KMS-11 (cell line): ENCODE data around the gene ALX3.

Source experiments
- H2AFZ ChIP-seq: fragments of 200-600 bp; sonication (generic); 2 replicates; pipeline ENCODE4 v1.6.1; 2016; ENCODE audit warnings: antibody characterized with exemption, mixed run types, low read depth
- H3K27ac ChIP-seq: fragments of 200-600 bp; sonication (generic); 2 replicates; pipeline ENCODE4 v1.6.1; 2016; ENCODE audit warnings: mild to moderate bottlenecking, mixed run types
- H3K27me3 ChIP-seq: fragments of 200-600 bp; sonication (generic); 2 replicates; pipeline ENCODE4 v1.6.1; 2017; ENCODE audit warnings: mild to moderate bottlenecking, low read depth, mixed run types, moderate library complexity; ENCODE audit not compliant: insufficient read depth
- H3K36me3 ChIP-seq: fragments of 200-600 bp; sonication (generic); 2 replicates; pipeline ENCODE4 v1.6.1; 2017; ENCODE audit warnings: mild to moderate bottlenecking, mixed run types; ENCODE audit not compliant: insufficient read depth
- H3K4me1 ChIP-seq: fragments of 200-600 bp; sonication (generic); 2 replicates; pipeline ENCODE4 v1.6.1; 2016; ENCODE audit warnings: mild to moderate bottlenecking, low read depth, mixed run types; ENCODE audit not compliant: poor library complexity, severe bottlenecking
- H3K4me2 ChIP-seq: fragments of 200-600 bp; sonication (generic); 2 replicates; pipeline ENCODE4 v1.7.0; 2016; ENCODE audit warnings: mild to moderate bottlenecking, mixed run types
- H3K4me3 ChIP-seq: fragments of 200-600 bp; sonication (generic); IDR thresholded peaks from 2 replicates; pipeline ENCODE4 v1.6.1; 2017; ENCODE audit warnings: low read depth, low read length, mixed read lengths; ENCODE audit not compliant: insufficient read depth
- H3K79me2 ChIP-seq: fragments of 200-600 bp; sonication (generic); 2 replicates; pipeline ENCODE4 v1.6.1; 2016; ENCODE audit warnings: low read depth, mixed run types; ENCODE audit not compliant: insufficient read depth
- H3K9ac ChIP-seq: fragments of 200-600 bp; sonication (generic); 2 replicates; pipeline ENCODE4 v1.6.1; 2016; ENCODE audit warnings: mild to moderate bottlenecking, mixed run types
- H4K20me1 ChIP-seq: fragments of 200-600 bp; sonication (generic); 2 replicates; pipeline ENCODE4 v1.6.1; 2016; ENCODE audit warnings: mild to moderate bottlenecking, mixed run types; ENCODE audit not compliant: insufficient read depth
- TF ChIP-seq, protein P1 (sequence below): fragments of 200-600 bp; sonication (generic); conservative IDR thresholded peaks from 2 replicates; pipeline ENCODE4 v1.6.1; 2017; ENCODE audit warnings: low read depth, mild to moderate bottlenecking, antibody characterized with exemption, low read length, moderate library complexity, mixed read lengths

The ALX3 gene

DNA sequence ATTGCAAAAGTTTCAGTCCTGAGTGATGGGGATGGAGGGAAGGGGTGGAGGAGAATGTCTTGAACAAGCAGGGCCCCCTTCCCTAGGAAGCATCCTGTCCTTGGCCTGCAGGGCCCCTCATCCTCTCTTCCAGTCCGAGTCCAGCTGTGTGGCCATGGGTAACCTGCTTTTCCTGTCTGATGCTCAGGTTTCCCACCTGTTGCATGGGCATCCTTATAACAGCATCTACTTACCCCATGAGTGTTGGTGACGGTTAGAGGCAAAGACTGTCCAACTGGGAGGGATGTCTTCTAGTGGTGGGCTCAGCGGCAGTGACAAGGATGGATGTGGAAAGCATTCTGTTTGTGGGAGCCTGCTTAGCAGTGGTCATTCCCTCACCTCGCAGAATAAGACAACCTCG lies 43.7 kb upstream of the ALX3 start:
- no peak overlapping the region for H3K4me2 ChIP-seq
- peaks cover 35% of the 10 kb centered on the region for H3K27me3 ChIP-seq
- no peak overlapping the region for H3K9ac ChIP-seq
- H4K20me1 ChIP-seq = no peaks in the 10 kb centered on the region
- no peaks in the 10 kb centered on the region for H3K79me2 ChIP-seq
- TF ChIP-seq, protein P1, sequence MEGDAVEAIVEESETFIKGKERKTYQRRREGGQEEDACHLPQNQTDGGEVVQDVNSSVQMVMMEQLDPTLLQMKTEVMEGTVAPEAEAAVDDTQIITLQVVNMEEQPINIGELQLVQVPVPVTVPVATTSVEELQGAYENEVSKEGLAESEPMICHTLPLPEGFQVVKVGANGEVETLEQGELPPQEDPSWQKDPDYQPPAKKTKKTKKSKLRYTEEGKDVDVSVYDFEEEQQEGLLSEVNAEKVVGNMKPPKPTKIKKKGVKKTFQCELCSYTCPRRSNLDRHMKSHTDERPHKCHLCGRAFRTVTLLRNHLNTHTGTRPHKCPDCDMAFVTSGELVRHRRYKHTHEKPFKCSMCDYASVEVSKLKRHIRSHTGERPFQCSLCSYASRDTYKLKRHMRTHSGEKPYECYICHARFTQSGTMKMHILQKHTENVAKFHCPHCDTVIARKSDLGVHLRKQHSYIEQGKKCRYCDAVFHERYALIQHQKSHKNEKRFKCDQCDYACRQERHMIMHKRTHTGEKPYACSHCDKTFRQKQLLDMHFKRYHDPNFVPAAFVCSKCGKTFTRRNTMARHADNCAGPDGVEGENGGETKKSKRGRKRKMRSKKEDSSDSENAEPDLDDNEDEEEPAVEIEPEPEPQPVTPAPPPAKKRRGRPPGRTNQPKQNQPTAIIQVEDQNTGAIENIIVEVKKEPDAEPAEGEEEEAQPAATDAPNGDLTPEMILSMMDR = no peak
- H3K27ac ChIP-seq = no peak overlapping the region
- no peaks in the 10 kb centered on the region for H3K36me3 ChIP-seq
- H3K4me1 ChIP-seq = no peaks in the 10 kb centered on the region
- H3K4me3 ChIP-seq = no peak overlapping the region
- H2AFZ ChIP-seq = no peak overlapping the region

GRCh38 chr1:110113551-110113950 lies 43.1 kb upstream of the ALX3 start:
- Histone ChIP-seq H3K4me2 (no peak overlapping the region), H4K20me1 (no peaks in the 10 kb centered on the region), H3K4me1 (no peaks in the 10 kb centered on the region), H3K79me2 (no peaks in the 10 kb centered on the region), H3K4me3 (no peak overlapping the region), H2AFZ (no peak overlapping the region), H3K9ac (no peak overlapping the region), H3K36me3 (no peaks in the 10 kb centered on the region), H3K27ac (no peak overlapping the region), H3K27me3 (peaks cover 35% of the 10 kb centered on the region)
- TF ChIP-seq, protein P1 = no peak

GRCh38 chr1:110112656-110113055 lies 42.2 kb upstream of the ALX3 start:
- Histone ChIP-seq H3K9ac (no peak overlapping the region), H3K27me3 (peaks cover 35% of the 10 kb centered on the region), H3K4me3 (no peak overlapping the region), H2AFZ (no peak overlapping the region), H3K4me1 (no peaks in the 10 kb centered on the region), H3K36me3 (no peaks in the 10 kb centered on the region), H3K27ac (no peak overlapping the region), H3K4me2 (no peak overlapping the region), H4K20me1 (no peaks in the 10 kb centered on the region), H3K79me2 (no peaks in the 10 kb centered on the region)
- TF ChIP-seq, protein P1 = no peak

DNA sequence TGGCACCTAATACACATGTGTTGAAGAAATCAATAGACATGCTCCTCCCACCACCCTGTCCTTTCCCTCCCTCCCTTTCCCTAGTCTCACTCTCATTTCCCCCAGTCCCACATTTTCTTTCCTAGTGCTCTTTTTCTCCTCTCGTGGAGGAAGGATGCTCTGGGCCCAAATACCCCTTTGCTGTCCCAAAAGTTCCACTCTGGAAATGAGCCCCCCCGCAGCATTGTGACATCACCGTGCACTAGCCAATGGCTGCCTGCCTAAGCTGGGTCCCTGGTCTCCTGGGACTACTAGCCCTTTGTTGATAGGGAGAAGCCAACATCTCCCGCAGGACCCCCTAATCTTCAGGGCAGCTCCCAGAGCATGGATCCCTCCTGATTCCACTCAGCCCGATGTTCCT lies 41.7 kb upstream of the ALX3 start, which contains the start of gene UBL4B:
UBL4B (plus strand) TSS at position 301 of the 400 bp plus-strand sequence; CDS start at position 393, 92 bp downstream.
- Histone ChIP-seq H3K9ac (no peak within 1 kb of the TSS), H2AFZ (no peak within 1 kb of the TSS), H3K4me1 (no peaks in the 10 kb centered on the region), H3K4me2 (no peak within 1 kb of the TSS), H3K79me2 (no peaks in the 10 kb centered on the region), H3K27me3 (peaks cover 35% of the 10 kb centered on the region), H3K36me3 (no peaks in the 10 kb centered on the region), H3K27ac (no peak within 1 kb of the TSS), H4K20me1 (no peaks in the 10 kb centered on the region), H3K4me3 (no peak within 1 kb of the TSS)
- TF ChIP-seq, protein P1 = no peak
